GM23338 (cell line): ENCODE measurements around the gene KCNK10.

Source experiments
- CREB1 ChIP-seq: fragments of 250-450 bp; sonication (Bioruptor Pico); IDR thresholded peaks from 2 replicates; pipeline ENCODE4 v1.5.0; 2020; ENCODE audit warnings: low read depth, mild to moderate bottlenecking, moderate library complexity
- CTCF ChIP-seq, 2 experiments: fragments of 200-600 bp in 1 of 2; sonication (generic) in 1 of 2; conservative IDR thresholded peaks; 2 replicates each; pipeline versions ENCODE4 v1.5.1 to v1.6.1; 2016 to 2017; ENCODE audit warnings: antibody characterized with exemption in 2 of 2, low read depth in 2 of 2, mild to moderate bottlenecking in 2 of 2, moderate library complexity in 1 of 2
- EZH2 ChIP-seq: fragments of 200-600 bp; sonication (generic); IDR thresholded peaks from one replicate; pipeline ENCODE4 v1.8.0; 2017; ENCODE audit warnings: antibody characterized with exemption, mild to moderate bottlenecking, low read depth; ENCODE audit not compliant: unreplicated experiment
- REST ChIP-seq: IDR thresholded peaks from one replicate; pipeline ENCODE4 v1.6.1; 2018; ENCODE audit warnings: antibody characterized with exemption; ENCODE audit not compliant: unreplicated experiment

GRCh38 chr14:88142997-88143396 lies 180.1 kb downstream of the KCNK10 start:
- no peak for TF ChIP-seq CREB1 (CRISPR knock-in tag)
- TF ChIP-seq REST = no peak
- TF ChIP-seq CTCF (conservative IDR thresholded peaks at IDR 0.05; ENCODE audit: low read depth in 2 of 2) = no peak
- no peak for TF ChIP-seq EZH2
